Spleen (tissue), 11 donors: ENCODE results near the gene CAPS2. TPM values are rescaled to one million over a fixed set of nuclear protein-coding genes. Genes with fewer than 3 reads are reported as not detected.

Experiments
- DNase-seq: peaks from one replicate; pipeline ENCODE4 v3.0.0-alpha.2; 2020
- H3K27ac ChIP-seq, 8 donors: fragments of 200-600 bp; sonication (generic) in 7 of 8; 1 replicate in 4 of 8; 2 replicates in 4 of 8; pipeline versions ENCODE4 v1.5.0 to v1.8.0; 2016 to 2021; ENCODE audit warnings: inconsistent platforms in 4 of 8, mild to moderate bottlenecking in 4 of 8, moderate library complexity in 1 of 8
- H3K27me3 ChIP-seq, 7 donors: fragments of 200-600 bp; sonication (generic) in 6 of 7; replicated peaks in 1 of 7; 1 replicate in 4 of 7; 2 replicates in 3 of 7; pipeline versions ENCODE4 v1.5.0 to v1.8.0; 2016 to 2021; ENCODE audit warnings: inconsistent platforms in 3 of 7, mild to moderate bottlenecking in 1 of 7
- H3K36me3 ChIP-seq, 6 donors: fragments of 200-600 bp; sonication (generic) in 5 of 6; 1 replicate in 4 of 6; 2 replicates in 2 of 6; pipeline versions ENCODE4 v1.5.0 to v1.8.0; 2016 to 2021; ENCODE audit warnings: inconsistent platforms in 2 of 6
- H3K4me1 ChIP-seq, 6 donors: fragments of 200-600 bp; sonication (generic) in 5 of 6; 1 replicate in 3 of 6; 2 replicates in 3 of 6; pipeline versions ENCODE4 v1.5.0 to v1.8.0; 2016 to 2021; ENCODE audit warnings: inconsistent platforms in 3 of 6
- H3K4me3 ChIP-seq, 8 donors: fragments of 200-600 bp; sonication (generic) in 7 of 8; 1 replicate in 4 of 8; 2 replicates in 4 of 8; pipeline versions ENCODE4 v1.5.0 to v1.8.0; 2016 to 2021; ENCODE audit warnings: inconsistent platforms in 4 of 8, mild to moderate bottlenecking in 4 of 8, moderate library complexity in 2 of 8
- H3K9me3 ChIP-seq, 8 donors: fragments of 200-600 bp; sonication (generic) in 7 of 8; 1 replicate in 4 of 8; 2 replicates in 4 of 8; pipeline versions ENCODE4 v1.5.0 to v1.8.0; 2016 to 2021; ENCODE audit warnings: inconsistent platforms in 4 of 8
- CTCF ChIP-seq, 11 experiments: fragments of 200-600 bp in 7 of 11; fragments of 450-650 bp in 4 of 11; sonication (generic) in 4 of 11; IDR thresholded peaks in 8 of 11; conservative IDR thresholded peaks in 3 of 11; 1 replicate in 7 of 11; 2 replicates in 4 of 11; pipeline versions ENCODE4 v1.4.0 to v1.8.0; 2016 to 2021; ENCODE audit warnings: antibody characterized with exemption in 11 of 11, inconsistent platforms in 4 of 11, mild to moderate bottlenecking in 1 of 11
- POLR2A ChIP-seq, 3 donors: fragments of 450-650 bp; IDR thresholded peaks; one replicate each; pipeline ENCODE4 v1.5.1; 2017; ENCODE audit warnings: antibody characterized with exemption in 3 of 3, mild to moderate bottlenecking in 1 of 3
- POLR2AphosphoS5 ChIP-seq, 3 donors: sonication (generic); formaldehyde crosslinking; IDR thresholded peaks; one replicate each; pipeline ENCODE4 v1.5.1; 2017; ENCODE audit warnings: antibody characterized with exemption in 3 of 3
- WGBS, 5 donors: extraction: QIAGEN DNeasy Blood & Tissue Kit in 3 of 5; methylation state at CpG; one replicate each; pipeline versions ENCODE4 v1.1.5 to v1.1.7; 2013 to 2018; 5-methylcytosine and 5-hydroxymethylcytosine counted together
- intact Hi-C: fragments of 100-400 bp; cut with DNase I; formaldehyde crosslinking; loops from one replicate; pipeline ENCODE4 v1.15.0; 2023; ENCODE audit warnings: low total_unique reads
- polyA plus RNA-seq, 3 donors: library from polyadenylated mRNA; stranded (reverse); fragments of 200-250 nt; gene quantifications; one replicate each; pipeline ENCODE4 v1.2.1, GENCODE V29; 2013
- total RNA-seq, 7 donors: library from RNA; depleted of rRNA in 3 of 7; stranded (reverse); fragments of >200 nt in 3 of 7; fragmentation: NEBNext Ultra II Directional in 4 of 7; extraction: Animal tissue kit (Norgen Biotek cat#: 25700) in 4 of 7; gene quantifications; one replicate each; pipeline versions ENCODE4 v1.1.0 to v1.2.1, GENCODE V29; 2016 to 2021
- donor health status: healthy with polysubstance abuse.
- donor health status: DM: no; HTN: no; CAD: no; lungs with moderate emphysema.
- donor health status: DM: no; HTN: no; CAD: no.
- donor health status: Bipolar disorder and iron deficiency.
- donor health status: healthy.
- donor health status: DM: no; HTN: no; CAD: no.
- donor health status: DM: yes; HTN: yes; CAD: no.

The CAPS2 gene
- total and polyA plus RNA-seq, 10 donors = 1.5 to 29.6 (median 15.4) TPM

- Histone ChIP-seq H3K27me3 (no peaks in the 10 kb centered on the region), H3K4me1 (no peaks in the 10 kb centered on the region), H3K36me3 (no peaks in the 10 kb centered on the region), H3K4me3 (no peak overlapping the region), H3K9me3 (no peaks in the 10 kb centered on the region), H3K27ac (no peak overlapping the region)
- WGBS, 5 donors = 62 to 80% (median 75%) methylated on average over 3 of the region's 3 CpGs
- intact Hi-C loops = no loop called here
- no peak for DNase-seq
- no peak for TF ChIP-seq POLR2A (IDR thresholded peaks at IDR 0.05)
- no peak for TF ChIP-seq CTCF (IDR thresholded peaks at IDR 0.05 in 8 of 11, conservative IDR thresholded peaks at IDR 0.05 in 3 of 11)
- TF ChIP-seq POLR2AphosphoS5 (IDR thresholded peaks at IDR 0.05) = no peak
Observed at GRCh38 chr12:75311369-75311768, 18.8 kb downstream of the CAPS2 start.

GRCh38 chr12:75308279-75308678, 21.8 kb downstream of the CAPS2 start:
- peaks cover 0 to 10% (median 0%) of the 10 kb centered on the region in 8 donors for H3K9me3 ChIP-seq
- no peak for TF ChIP-seq POLR2AphosphoS5 (IDR thresholded peaks at IDR 0.05)
- TF ChIP-seq POLR2A (IDR thresholded peaks at IDR 0.05) = no peak
- no peak for TF ChIP-seq CTCF (IDR thresholded peaks at IDR 0.05 in 8 of 11, conservative IDR thresholded peaks at IDR 0.05 in 3 of 11)
- no peaks in the 10 kb centered on the region for H3K27me3 ChIP-seq
- DNase-seq = no peak
- intact Hi-C loops = no loop called here
- H3K4me3 ChIP-seq = no peak overlapping the region
- H3K4me1 ChIP-seq = no peaks in the 10 kb centered on the region
- WGBS, 5 donors = 88 to 96% (median 89%) methylated on average over 2 of the region's 2 CpGs
- H3K36me3 ChIP-seq = peaks cover 0 to 16% (median 4%) of the 10 kb centered on the region in 6 donors
- H3K27ac ChIP-seq = no peak overlapping the region

- Histone ChIP-seq H3K27ac (no peak overlapping the region), H3K27me3 (no peaks in the 10 kb centered on the region), H3K4me1 (no peaks in the 10 kb centered on the region), H3K9me3 (peaks cover 0 to 10% (median 0%) of the 10 kb centered on the region in 8 donors), H3K36me3 (peaks cover 0 to 16% (median 4%) of the 10 kb centered on the region in 6 donors), H3K4me3 (no peak overlapping the region)
- WGBS, 5 donors = 94 to 97% (median 96%) methylated on average over 28 to 56 of the region's 56 CpGs
- intact Hi-C loops = no loop called here
- peak; percentile 65 for DNase-seq
- TF ChIP-seq CTCF (IDR thresholded peaks at IDR 0.05 in 8 of 11, conservative IDR thresholded peaks at IDR 0.05 in 3 of 11) (no peak), POLR2AphosphoS5 (IDR thresholded peaks at IDR 0.05) (no peak), POLR2A (IDR thresholded peaks at IDR 0.05) (no peak)
Observed at GRCh38 chr12:75305412-75306332, 24.5 kb downstream of the CAPS2 start.

- H3K4me1 ChIP-seq = no peaks in the 10 kb centered on the region
- H3K27ac ChIP-seq = no peak overlapping the region
- no peak for DNase-seq
- peaks cover 0 to 16% (median 4%) of the 10 kb centered on the region in 6 donors for H3K36me3 ChIP-seq
- peaks cover 0 to 10% (median 0%) of the 10 kb centered on the region in 8 donors for H3K9me3 ChIP-seq
- intact Hi-C loops = no loop called here
- no peak overlapping the region for H3K4me3 ChIP-seq
- H3K27me3 ChIP-seq = no peaks in the 10 kb centered on the region
- TF ChIP-seq CTCF (IDR thresholded peaks at IDR 0.05 in 8 of 11, conservative IDR thresholded peaks at IDR 0.05 in 3 of 11) (no peak), POLR2A (IDR thresholded peaks at IDR 0.05) (no peak), POLR2AphosphoS5 (IDR thresholded peaks at IDR 0.05) (no peak)
Observed at GRCh38 chr12:75302781-75303180, 27.3 kb downstream of the CAPS2 start.
